Activated CD4-positive, alpha-beta T cell treated with anti-CD3 and anti-CD28 coated beads for 1 hour (primary cell): Measurements from ENCODE around the gene TLR1.
"Not testable (repeated sequence)": the region's sequence is repeated elsewhere in the genome, so short reads cannot be mapped to it uniquely, and the experiment has no call there.

ENCODE experiments used
- DNase-seq: peaks from one replicate; pipeline ENCODE4 v3.0.0-alpha.2; 2020

Gene TLR1

DNA sequence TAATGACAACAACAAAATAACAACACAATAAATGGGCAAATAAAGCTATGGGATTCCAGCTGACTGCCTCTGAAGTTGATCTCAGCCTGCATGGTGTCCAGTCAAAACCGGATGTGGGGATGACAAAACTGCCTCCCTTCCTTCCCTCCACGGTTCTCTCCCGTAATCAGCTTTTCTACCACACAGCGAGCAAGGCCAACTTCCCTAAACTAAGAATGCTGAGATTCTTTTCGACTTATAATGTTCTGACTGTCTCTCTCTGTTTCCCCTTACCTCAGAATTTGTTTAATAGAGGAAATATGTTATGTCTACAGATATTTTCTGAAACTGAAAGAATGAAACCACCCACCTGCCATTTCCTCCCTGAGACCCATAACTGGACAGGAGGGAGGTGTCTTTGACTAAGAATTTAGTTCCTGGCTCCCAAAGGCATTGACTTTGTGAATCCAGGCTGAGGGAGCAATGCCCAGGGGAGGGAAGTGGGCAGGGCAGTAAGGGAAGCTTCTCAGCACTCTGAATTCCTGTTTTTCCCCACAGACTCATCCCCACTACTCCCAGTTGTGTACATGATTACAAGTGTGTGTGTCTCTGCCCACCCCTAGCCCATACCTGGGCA lies 1.0 kb upstream of the TLR1 start:
- DNase-seq = no peak

DNA sequence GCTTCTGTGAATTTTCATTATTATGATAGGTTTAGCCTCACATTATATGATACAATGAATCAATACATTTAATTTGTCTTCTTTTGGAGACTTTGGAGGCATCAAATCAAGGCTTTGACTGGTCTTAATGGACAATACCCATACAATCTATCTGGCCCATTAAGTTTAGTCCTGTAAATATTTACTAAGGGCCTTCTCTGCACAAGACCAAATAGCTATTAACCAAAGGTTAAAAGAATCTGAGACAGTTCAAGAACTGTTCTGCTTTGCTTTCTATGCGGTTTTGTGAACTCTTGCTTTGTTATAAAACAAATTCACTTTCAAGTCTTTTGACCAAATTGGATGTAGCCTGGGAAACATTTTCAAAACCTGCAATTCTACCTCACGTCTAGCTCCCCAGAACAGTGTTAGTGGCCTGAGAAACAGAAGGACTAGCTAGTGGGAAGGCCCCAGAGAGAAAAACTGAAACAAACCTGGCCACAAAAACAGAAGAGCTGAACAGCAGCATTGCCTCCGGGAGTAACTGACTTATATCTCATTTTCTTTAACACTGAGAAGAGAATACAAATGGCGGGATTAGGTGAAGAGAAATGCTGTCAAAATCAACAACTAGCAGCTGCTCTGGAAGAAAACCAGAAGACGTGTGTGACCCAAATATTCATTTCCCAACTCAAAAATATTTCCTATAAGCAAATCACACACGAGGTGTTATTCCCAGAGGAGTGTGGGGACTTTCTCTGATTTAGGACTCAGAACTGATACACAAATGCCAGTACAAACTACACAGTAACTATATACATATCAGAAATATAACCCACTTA lies 548 bp downstream of the TLR1 start:
- DNase-seq = no peak

DNA sequence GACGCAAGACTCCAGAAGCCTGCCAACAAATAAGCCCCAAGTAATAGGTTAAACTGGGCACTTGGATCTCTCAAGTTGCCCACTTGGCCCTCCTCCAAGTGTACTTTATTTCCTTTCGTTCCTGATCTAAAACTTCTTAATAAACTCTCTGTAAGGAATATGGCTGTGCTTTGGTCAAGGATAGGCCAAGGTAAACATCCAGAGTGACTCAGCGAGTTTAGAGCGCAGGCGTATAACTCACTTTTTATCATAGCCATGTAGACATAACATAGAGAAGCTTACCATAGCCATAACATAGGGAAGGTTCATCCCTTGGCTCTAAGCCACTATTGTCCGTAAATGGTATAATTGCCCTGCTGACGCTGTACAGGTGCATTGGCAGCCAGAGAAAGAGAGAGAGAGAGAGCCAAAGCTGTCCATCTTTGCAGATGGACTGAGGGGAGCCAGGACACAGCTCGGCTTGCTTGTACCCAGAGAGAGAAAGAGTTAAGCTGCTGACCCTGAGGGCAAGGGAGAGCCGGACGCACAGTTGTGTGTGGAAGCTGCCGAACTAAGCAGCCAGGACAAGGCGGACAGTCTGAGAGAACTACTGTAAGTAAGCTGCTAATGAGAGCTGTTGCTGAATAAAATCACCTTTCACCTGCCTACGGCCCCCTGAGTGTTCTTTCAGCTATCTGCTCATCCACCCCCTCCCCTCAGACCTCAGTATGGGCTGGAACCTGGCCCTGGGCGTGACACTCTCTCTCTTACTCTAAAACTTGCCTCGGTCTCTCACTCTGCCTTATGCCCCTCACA lies 1.8 kb downstream of the TLR1 start:
- no peak for DNase-seq

DNA sequence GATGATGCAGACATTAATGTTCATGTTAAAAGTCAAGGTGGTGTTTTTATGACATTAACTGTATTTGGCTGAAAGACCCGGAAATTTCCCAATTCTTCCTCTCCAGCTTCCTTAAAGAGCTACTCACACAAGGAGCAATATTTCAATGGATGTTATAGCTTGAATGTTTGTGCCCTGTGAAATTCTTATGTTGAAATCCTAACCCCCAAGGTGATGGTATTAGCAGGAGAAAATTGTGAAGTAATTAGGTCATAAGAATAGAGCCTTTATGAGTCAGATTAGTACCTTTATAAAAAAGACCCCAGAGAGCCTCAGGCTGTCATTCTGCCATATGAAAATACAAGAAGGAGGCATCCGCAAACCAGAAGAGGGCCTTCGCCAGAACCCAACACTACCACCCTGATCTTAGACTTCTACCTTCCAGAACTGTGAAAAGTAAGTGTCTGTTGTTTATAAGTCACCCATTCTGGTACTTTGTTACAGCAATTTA lies 3.6 kb downstream of the TLR1 start:
- DNase-seq = no peak

DNA sequence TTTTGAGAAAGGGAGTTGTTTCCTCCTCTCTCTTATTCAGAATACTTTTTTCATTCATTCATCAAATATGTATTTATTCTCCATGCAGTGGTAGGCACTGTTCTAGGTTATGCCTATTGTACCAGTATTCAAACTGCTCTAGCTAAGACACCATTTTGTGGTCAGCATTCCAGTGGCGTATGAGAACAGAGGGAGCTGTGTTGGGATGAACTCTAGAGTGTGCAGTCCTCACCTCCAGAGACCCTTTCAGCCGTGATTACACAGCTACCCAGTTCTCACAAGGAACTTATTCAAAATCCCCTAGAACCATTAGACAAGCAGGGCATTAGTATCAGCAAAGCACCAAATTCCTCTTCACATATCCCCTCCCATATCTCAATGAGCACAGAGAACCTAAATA lies 4.2 kb downstream of the TLR1 start:
- no peak for DNase-seq

DNA sequence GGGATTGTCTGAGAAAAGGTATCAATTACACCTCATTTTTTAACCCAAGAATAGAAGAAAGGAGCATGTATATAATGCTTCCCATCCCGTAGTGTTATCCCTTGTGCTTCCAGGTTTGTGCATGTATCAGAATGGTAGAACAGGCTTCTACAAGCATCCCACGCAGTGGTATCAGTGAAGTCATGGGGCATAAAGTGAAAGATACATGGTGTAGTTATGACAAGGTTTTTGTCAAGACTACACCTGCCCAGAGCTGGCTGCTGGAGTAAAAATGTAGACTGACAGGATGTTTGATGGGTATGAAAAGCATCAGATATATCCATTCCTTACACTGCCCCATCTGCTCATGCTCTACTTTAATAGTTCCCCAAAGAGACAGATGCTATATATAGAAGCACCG lies 9.5 kb downstream of the TLR1 start:
- DNase-seq = no peak

DNA sequence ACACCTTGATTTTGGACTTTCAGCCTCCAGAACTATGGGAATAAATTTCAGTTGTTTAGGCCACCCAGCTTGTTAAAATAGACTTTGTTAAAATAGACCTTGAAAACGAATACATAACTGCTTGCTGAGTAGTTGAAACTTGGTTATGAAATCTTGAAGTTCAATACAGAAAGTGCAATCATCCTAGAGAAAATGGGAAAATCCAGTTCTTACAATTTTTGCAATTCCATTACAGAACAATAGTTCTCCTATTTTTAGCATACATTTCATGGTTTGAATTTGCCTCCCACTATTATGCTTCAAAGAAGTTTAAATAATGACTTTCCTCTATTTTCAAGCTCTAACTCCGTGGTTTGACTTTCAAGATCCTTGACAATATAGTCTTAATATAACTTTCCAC lies 10.5 kb downstream of the TLR1 start:
- no peak for DNase-seq

DNA sequence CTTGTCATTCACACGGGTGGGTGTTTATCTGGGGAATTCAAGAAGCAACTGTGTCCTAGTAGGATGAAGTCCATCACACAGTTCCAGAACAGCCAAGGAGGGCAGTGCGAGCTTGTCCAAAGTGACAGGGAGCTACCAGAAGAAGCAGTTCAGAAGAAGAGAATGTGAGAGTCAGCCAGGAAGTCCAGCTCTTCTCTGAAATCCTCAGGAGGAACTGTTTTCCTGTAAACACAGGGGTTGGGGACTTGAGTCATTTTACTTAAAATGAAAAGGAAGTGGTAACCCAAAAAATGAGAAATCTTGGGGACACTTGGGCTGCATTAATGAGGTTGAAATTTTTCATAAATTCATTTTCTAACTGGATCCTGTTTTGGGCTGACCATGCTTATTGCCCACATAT lies 13.6 kb downstream of the TLR1 start:
- no peak for DNase-seq

DNA sequence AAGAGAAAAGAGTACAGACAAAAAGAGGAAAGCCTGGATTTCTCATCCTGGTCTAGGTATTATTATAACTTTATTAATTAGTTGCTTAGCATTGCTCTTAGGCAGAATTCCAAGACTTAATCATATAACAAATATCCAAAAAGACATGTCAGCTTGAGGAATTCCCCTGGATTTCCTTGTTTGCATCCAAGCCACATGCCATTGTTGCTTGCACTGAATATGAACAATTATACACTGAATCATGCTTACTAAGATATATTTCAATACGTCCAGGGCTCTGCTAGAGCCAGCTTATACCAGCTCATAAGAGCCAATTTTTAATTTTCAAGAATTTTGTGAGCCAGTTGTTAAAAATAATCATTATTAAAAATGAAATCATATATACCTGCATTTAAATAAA lies 16.3 kb downstream of the TLR1 start:
- DNase-seq = no peak

DNA sequence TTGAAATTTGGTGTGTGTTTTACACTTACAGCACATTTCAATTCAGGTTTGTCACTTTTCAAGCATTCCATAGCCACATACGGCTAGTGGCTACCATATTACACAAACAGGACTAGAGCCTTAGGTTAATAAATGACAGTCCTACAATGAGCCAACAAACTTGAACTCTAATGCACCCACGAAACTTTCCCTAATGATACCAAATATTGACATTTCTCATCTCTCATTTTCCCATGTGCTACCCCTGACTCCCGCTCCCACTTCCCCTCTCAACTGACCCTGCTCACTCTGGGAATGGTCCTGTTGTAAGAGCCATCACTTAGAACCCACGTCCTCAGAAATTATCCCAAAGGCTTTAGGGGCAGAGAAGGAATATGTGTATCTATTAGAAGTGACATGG lies 16.9 kb downstream of the TLR1 start:
- no peak for DNase-seq

DNA sequence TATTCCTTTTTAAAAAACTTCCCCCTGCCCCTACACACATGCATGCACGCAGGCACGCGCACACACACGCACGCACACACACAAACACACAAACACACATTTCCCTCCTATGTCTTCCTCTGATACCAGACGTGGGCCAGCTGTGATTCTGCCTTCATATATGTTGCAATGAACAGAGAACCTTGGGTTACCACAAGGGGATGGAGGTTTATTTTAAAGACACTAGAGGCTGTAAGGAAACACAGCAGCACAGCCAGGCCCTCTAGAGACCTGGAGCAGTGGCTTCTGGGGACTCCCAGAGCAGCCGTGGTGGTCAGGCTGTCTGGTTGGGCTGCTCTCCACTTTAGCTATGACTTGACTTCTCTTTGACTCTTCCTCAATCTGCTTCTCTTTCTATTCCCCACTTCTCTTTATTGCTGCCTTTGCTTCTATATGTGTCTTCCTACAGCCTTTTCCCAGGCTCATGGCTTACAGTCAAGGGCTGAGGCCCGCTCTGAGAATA lies 18.6 kb downstream of the TLR1 start:
- no peak for DNase-seq

DNA sequence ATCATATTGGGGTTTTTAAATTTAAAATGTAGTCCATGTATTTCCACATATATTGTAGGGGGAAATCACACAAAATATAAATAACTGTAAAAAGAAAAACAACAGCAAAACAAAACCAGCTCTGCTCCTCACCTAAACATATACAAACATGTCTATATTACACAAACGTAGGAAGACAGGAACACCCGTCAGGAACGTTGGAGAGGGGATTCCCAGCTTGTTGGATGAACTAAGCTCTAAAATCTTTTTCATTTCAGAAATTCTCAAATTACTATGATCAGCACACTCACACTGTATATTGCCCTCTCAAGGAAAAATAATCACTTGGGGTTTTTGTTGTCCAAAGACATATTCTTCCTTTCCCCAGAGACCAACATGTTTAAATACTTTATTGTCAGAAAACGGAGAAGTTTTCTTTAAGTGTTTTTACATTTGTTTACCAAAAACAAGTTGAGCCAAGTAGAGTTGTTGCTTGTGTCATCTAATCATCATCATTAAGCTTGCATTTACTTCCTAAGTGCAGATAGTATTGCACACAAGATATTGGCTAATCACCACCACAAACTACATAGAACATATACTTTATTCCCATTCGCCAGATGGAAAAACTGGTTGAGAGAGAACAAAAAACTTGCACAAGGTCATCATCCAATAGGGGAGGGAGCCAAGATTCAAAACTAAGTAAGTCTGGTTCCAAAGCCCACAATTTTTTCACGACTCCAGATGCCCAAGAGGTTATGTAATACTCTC lies 19.4 kb downstream of the TLR1 start:
- DNase-seq = no peak

DNA sequence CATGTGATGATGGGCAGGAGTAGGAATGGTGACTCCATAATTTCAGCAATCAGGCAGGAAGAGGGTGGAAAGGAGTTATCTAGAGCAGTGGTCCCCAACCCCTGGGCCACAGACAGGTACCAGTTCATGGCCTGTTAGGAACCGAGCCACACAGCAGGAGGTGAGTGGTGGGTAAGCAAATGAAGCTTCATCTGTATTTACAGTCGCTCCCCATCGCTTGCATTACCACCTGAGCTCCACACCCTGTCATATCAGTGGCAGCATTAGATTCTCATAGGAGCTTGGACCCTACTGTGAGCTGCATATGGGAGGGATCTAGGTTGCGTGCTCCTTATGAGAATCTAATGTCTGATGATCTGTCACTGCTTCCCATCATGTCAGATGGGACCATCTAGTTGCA lies 20.4 kb downstream of the TLR1 start:
- no peak for DNase-seq

DNA sequence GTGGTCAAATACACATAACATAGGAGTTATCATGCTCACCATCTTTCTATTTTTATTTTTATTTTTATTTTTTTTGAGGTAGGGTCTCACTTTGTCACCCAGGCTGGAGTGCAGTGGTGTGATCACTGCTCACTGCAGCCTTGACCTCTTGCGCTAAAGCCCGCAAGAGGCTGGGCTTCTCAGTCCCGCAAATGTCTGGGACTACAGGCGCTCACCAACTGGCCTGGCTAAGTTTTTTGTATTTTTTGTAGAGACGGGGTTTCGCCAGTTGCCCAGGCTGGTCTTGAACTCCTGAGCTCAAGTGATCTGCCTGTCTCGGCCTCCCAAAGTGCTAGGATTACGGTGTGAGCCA lies 21.5 kb downstream of the TLR1 start:
- no peak for DNase-seq

DNA sequence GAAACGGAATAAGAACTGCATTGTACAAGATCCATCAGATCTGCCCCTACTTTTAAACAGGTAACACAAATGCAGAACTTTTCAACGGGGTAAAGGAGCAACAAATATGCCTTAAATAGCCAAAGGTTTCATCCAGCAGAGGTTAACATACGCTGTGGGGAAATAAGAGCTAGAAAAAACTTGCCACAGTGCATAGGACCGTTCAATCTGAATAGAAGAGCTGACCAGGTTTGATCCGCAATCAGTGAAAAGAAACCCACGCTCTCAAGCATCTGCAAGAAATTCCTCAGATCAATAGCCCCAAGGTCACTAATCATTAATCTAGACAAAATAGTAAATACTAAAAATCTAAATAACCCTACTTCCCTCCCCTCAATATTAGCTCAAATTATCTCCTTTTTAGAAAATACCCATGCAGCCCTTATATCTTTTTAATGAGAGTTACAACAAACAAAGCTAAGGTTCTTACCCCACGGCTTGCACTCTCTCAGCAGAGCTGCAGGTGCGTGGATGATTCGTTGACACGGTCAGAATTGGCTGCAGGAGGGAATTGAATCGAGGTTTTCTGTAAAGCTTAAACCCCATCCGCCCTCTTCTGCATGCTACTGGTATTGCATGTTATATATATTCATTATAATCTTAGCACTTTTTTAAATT lies 22.0 kb downstream of the TLR1 start, which contains the start of gene TLR10:
Gene TLR10, minus strand, starts transcription at position 539 of the 657 bp plus-strand sequence. CDS start 7,400 bp downstream, outside the sequence.
- DNase-seq = no peak

DNA sequence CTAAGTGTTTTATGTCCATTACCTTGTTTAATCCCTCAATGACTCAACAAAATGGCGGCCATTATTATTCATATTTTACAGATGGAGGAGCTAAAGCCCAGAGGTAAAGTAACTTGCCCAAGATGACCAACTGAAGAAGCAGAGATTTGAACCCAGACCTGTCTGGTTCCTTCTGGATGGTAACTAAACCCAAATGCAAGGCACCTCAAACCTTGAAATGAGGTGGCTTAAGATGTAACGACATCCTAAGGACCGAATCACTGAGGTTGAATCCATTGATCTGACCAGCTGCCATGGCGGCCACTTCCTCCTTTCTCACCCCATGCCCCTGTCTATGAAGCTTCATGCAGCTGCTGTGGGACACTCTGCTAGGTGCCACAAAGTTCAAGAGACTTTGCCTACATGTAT lies 22.7 kb downstream of the TLR1 start:
- no peak for DNase-seq

DNA sequence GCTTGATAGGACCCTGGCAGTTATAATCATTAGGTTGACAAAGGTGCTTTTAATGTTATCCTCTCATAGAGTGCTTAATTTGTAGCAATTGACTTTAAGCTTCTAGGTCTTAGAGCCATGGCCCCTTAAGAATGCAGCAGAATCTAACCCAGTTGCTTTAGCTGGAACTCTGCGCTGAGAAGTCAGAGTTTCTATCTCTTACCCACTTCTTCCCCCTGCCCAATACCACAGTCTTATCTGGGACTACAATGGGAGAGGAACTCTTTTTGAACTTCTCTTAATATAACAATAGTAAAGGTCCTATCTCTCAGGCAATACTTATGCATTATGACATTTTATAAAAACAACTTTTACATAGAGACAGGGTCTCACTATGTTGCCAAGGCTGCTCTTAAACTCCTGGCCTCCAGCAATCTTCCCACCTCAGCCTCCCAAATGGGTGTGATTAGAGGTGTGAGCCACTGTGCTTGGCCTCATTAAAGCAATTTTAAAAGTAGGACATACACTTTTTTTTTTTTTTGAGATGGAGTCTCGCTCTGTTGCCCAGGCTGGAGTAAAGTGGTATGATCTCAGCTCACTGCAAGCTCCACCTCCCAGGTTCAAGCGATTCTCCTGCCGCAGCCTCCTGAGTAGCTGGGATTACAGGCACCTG lies 23.6 kb downstream of the TLR1 start:
- no peak for DNase-seq

DNA sequence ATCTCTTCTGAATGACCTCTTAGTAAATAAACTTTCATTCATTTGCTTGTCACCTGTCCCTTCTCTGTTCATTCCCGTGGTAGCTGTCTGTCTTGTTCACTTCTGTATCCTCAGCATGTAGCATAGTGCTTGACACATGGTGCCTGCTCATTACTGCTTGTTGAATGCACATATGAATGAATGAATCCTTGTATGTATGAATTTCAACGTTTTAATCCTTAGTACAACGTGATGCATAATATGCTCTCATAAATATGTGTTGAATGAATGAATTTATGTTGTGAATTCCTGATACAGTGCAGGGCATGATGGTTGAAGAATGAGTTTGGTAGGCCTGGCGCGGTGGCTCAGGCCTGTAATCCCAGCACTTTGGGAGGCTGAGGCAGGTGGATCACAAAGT lies 24.8 kb downstream of the TLR1 start:
- DNase-seq = no peak

DNA sequence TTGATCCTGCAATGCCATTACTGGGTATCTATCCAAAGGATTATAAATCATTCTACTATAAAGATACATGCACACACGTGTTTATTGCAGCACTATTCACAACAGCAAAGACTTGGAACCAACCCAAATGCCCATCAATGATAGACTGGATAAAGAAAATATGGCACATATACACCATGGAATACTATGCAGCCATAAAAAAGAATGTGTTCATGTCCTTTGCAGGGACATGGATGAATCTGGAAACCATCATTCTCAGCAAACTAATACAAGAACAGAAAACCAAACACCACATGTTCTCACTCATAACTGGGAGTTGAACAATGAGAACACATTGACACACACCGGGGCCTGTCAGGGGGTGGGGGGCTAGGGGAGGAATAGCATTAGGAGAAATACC lies 26.7 kb downstream of the TLR1 start:
- DNase-seq = not testable (repeated sequence)

DNA sequence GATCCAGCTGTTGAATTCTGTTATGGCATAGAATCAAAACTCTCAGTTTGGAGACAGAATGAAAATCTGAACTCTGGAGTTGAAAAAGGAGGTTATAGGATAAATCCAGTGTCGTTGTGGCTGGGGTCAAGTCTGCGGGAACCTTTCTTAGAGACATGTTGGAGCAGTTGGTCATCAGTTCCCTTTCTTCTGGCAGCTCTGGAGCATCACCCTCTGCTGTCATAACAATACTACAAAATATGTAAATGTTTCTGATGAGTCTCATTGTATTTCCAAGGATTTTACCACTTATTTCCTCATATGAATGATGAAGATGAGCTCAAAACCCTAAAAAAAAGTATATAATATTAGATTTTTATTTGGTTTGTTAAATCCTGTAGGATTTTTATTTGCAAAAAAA lies 29.3 kb downstream of the TLR1 start:
- DNase-seq = no peak

DNA sequence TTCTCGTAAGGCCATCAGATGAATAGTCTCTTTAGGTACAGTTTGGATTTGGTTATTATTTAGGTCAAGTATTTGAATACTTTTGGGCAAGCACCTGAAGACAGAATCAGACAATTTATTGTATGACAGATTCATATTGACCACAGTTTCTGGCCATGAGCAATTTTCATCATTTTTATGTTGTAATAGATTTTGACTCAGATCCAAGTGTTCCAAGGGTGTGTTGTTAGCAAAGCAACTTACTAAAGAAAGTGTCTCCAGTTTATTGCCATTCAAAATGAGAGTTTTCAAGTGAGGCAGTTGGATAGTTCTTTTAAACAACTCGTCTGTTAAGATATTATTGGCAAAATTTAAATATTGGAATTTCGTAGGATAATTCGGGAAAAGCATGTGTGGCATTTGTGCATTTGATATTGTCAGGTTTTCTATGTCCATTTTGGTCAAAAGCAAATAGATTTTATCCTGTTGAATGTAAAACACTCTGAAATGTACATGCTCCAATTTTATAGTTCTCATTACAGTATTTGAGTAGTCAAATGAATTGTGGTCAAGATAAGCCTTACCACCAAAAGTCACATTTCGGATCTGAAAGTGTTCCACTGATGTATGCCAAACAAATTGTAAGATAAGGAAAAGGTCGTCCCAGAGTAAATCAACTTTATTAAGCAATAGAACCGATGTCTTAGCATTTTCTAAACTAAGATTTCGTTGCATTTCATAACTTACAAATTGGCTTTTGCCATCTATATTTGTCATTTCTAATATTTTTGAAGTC lies 30.2 kb downstream of the TLR1 start:
- no peak for DNase-seq
